Posterior vena cava (tissue), 2 donors: ENCODE data around the gene DPP10. TPM values are rescaled to one million over a fixed set of nuclear protein-coding genes. Genes with fewer than 3 reads are reported as not detected.
"Not testable (repeated sequence)": the region's sequence is repeated elsewhere in the genome, so short reads cannot be mapped to it uniquely, and the experiment has no call there.

Experiments used
- DNase-seq: peaks from one replicate; pipeline ENCODE4 v3.0.0-alpha.2; 2020; ENCODE audit warnings: low spot score
- intact Hi-C, 2 donors: fragments of 100-400 bp; cut with DNase I; formaldehyde crosslinking; loops; one replicate each; pipeline versions ENCODE4 v1.14.1 to v1.14.2; 2022 to 2023
- long read RNA-seq, 2 donors: library from polyadenylated mRNA; unstranded; transcript quantifications; one replicate each; pipeline ENCODE4 v2.0.0, GENCODE V29; 2020 to 2021
- total RNA-seq, 2 donors: library from RNA; stranded (reverse); fragmentation: NEBNext Ultra II Directional; extraction: Animal tissue kit (Norgen Biotek cat#: 25700); gene quantifications; one replicate each; pipeline ENCODE4 v1.2.1, GENCODE V29; 2021
- donor health status: DM: yes; HTN: yes; CAD: no.
- donor health status: DM: yes; HTN: yes; CAD: no.

The DPP10 gene
- not detected for total RNA-seq
- long read RNA-seq, donor 1: 0 reads
- long read RNA-seq, donor 2: 0 reads

DNA sequence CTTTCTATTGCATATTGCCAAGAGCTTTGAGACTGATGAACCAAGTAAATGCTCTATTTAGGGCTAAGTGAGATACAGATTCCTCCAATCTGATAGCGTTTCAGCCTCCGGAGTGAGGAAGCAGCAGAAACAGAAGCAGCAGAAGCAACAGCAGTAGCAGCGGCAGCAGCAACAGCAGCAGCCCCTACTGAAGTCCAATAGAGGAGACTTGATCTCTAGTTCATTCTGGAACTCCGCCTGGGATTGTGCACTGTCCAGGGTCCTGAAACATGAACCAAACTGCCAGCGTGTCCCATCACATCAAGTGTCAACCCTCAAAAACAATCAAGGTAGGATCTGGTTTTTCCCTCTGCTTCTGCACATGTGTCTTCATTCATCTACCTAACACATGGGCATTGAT is at the start of gene DPP10:
Gene DPP10, plus strand, starts transcription at position 132 of the 400 bp plus-strand sequence.
- intact Hi-C loops: no loop called here

DNA sequence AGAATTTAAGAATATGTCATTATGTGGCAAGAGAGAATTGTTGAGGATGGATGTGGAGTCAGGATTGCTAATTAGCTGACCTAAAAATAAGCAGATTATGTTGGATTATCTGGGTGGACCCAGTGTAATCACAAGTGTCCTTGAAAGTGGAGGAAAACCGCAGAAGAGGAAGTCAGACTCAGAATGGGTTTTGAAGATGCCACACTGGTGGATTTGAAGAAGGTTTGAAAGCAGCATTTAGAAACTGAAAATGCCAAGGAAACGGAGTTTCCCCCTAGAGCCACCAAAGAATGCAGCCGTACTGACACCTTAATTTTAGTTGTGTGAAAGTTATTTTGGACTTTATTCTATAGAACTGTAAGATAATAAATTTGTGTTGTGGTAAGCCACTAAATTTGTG is 41.6 kb upstream of the DPP10 start:
- DNase-seq: no peak
- intact Hi-C loops: no loop called here

More for the DNA sequence above, at the start of gene DPP10:
- DNase-seq: peak; percentile 73

DNA sequence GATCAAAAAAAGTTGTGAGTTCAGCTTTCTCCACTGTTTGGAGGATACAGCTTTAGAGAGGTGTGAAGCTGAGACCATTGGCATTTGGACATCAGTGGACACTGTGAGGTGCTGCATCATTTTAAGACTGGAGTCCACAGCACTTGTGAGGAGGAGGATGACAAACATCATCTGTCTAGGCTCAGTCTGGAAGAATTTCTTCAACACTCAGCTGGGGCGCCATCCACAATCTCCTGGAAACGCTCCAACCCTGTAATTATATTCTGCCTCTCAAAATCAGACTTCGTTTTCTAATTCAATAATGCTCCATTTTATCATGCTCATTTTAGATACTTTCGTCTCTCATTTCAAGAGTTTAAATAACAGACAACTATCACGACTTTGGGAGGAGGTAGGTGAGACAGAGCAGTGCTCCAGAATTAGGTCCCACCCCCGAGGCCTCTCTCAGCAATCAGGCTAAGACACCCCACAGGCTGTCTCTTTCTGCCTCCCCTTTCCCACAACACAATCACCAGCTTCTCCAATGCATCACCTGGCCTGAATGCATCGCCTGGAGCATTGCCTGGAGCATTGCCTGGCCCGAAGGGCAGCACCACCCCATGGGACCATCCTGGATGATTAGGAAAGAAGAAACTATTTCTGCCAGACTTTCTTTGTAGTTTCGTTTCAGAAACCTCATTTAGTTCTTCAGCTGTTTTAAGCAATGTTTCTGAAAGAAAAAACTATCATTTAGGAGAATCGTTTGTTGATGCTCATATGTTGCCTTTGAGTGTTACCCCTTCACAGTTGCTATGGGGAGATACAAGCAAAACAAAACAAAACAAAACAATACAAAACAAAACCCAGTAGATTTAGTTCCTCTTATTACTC is 37.0 kb upstream of the DPP10 start:
- DNase-seq: no peak
- intact Hi-C loops: no loop called here

DNA sequence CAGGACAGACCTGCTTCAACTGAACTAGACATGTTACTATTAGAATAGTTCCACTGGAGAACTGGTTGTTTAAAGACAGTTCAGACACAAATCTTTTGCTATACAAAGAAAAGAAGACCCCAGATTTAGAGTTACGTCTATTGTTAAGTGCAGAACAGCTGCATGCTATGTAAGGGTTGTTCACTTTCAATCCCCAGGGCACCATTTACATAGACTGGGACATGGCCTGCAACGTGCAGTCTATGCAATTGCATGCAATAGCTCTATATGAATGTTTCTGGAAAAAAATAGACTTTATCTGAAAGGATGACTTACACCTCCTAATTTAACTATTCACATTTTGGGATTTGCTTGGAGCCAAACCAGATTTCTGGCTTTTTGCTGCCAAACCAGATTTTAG is 36.1 kb upstream of the DPP10 start:
- no peak for DNase-seq
- intact Hi-C loops: no loop called here

DNA sequence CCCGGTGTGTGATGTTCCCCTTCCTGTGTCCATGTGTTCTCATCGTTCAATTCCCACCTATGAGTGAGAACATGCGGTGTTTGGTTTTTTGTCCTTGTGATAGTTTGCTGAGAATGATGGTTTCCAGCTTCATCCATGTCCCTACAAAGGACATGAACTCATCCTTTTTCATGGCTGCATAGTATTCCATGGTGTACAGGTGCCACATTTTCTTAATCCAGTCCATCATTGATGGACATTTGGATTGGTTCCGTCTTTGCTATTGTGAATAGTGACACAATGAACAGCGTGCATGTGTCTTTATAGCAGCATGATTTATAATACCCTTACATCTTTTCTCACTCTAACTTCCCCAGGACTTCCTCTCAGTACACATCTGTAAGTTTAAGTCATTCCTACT is 35.1 kb upstream of the DPP10 start:
- intact Hi-C loops, DNase-seq: not testable (repeated sequence)

DNA sequence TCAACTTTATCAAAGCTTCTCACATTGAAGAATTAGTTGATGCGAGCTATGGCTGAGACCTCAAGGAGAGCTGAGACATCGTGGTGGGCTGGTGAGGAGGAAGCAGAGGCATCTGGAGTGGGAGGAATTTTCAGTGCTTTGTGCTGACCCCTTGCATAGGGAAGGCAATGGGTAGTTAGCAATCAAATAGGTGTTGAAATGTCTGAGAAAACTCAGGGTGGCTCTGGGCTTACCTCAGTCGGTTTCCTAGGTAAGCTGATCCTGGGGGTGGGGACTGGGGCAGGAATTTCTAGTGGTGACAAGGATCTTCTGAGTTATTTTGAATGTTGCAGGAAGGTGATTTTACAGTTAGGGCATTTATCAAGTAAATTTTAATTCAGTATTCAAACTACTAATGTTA is 20.7 kb upstream of the DPP10 start:
- no peak for DNase-seq
- intact Hi-C loops: no loop called here

DNA sequence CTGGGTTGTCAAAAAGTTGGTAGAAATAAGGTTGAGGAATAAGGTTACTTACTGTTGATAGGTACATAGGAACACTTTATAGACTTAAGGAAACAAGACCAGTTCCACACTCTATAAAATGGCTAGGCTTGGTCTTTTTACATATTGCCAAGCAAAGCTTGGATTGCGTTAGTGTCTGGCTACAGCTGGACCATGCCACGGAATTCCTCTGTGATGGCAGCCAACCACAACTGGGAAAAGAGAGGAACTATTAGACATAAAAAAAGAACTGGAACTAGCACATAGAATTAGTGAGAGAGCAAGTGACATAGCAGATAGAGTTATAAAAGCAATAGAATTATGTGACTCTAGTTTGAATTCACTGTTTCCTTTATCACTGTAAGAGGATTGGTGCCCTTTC is 17.7 kb upstream of the DPP10 start:
- intact Hi-C loops: no loop called here
- no peak for DNase-seq

DNA sequence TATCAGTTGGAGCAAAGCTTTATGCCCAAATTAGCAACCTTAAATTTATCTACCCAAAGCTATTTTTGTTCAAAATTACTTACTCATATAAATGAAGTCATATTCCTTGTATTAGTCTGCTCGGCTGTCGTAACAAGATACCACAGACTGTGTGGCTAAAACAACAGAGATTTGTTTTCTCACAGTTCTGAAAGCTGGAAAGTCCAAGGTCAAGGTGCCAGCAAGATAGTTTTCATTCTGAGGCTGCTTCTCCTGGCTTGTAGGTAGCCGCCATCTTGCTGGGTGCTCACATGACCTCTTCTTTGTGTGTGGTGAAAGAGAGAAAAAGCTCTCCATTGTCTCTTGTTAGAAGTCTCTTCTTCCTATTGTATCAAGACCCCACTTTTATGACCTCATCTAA is 15.7 kb upstream of the DPP10 start:
- intact Hi-C loops: no loop called here

DNA sequence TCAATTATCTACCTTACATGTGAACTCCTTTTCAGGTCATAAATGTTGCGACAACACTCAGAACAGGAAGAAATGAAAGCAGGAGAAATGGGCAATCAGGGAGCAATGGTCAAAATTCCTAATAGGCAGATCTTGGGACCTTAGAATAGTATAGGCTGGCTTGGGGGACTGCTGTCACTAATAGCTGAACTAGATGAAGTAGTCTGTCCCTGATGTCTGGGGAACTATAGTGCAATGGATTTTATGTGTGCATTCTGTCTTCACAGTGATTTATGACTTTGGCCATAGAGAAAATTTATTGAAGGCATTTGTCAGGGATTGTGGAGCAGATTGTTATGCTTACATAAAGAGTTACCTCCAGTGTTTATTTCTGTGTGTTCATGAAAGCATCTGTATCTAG is 6.1 kb upstream of the DPP10 start:
- DNase-seq: no peak
- intact Hi-C loops: no loop called here

More for the DNA sequence above, 15.7 kb upstream of the DPP10 start:
- no peak for DNase-seq

DNA sequence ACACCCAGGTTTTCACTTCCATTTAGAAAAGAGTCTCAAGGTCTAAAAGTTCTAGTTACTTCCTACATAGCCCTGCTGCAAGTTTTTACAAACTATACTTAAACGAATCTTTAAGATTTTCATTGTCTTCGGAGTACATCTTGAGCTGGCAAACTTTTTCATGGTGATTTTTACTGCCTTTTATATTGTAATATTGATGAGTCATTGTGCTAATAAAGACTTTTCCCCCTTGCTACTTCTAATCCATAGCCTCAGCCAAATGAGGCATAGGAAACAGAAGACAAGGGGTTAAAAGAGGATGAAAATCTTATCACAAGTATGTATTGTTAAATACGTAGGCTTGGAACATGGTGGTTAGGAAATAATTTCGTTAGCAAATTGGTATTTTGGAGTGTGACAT is 4.1 kb downstream of the DPP10 start:
- intact Hi-C loops: no loop called here

DNA sequence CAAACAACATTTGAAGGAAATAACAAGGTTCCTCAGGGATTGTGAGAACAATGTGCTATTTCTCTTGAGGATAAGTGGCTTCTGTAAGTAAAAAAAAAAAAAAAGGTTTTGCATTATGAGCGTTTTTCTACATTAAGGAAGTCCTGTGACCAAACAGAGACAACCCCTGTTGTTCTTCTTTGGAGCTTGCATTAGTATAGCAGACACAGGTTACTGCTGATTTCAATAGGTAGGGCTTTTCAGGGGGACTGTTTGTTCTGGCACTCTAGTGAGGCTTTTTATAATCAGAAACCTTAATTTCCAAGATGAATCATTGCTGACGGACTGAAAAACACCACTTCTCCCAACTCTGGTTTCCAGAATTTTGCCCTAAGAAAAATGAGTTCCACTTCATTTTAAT is 8.2 kb downstream of the DPP10 start:
- intact Hi-C loops: no loop called here
- no peak for DNase-seq

More for the DNA sequence above, 4.1 kb downstream of the DPP10 start:
- no peak for DNase-seq

DNA sequence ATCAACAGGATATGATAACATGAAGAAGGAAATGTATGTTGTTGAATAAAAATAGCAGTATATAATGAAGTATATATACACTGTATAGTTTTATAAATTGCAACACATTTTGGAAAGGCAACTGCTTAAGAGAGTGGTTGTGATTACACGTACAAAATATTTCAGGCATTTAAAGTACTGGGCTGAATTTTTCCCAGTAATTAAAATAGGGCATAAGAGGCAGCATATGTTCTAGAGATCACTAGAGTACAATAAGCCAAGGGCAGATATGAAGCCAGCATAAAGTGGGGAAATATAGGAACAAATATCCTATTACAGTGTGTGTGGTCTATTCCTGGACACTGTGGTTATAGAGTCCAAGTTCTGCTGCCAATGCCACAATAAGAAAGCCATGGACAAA is 14.1 kb downstream of the DPP10 start:
- intact Hi-C loops: no loop called here

DNA sequence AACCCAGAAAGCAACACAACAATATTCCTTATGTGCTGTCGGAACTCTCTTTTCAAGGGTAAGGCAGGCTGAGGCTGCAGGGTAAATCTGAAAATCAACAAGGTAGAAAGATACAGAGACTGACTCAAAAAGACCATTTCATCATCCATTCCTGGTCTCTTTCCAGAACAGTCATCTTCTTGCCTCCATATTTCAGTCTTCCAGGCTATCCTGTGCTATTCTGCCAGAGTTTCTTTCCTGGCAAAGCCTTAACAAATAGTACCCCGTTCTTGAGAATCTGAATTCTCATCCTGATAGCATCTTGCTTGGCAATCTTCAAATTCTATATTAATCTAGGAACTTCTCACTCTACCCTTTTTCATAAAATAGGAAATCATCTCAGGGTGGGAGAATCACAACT is 15.5 kb downstream of the DPP10 start:
- intact Hi-C loops: no loop called here
- no peak for DNase-seq

More for the DNA sequence above, 14.1 kb downstream of the DPP10 start:
- no peak for DNase-seq

DNA sequence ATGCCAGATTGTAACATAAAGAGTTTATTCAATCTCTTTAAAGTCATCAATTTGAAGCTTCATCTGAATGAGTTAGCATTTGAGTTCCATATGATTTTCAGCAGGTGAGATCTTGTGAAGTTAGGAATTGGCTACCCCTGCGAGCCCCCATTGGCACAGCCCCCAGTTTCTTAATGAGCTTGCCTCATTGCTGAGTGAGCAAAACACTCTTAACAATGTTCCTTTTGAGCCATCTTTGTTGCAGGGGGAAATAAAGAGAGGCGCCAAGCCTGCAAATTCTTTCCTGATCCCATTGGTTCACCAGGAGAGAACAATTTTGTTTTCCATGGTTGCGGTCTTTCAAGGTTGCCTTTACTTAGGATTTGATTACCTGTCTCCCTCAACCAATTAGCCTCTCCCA is 18.7 kb downstream of the DPP10 start:
- no peak for DNase-seq
- intact Hi-C loops: no loop called here

DNA sequence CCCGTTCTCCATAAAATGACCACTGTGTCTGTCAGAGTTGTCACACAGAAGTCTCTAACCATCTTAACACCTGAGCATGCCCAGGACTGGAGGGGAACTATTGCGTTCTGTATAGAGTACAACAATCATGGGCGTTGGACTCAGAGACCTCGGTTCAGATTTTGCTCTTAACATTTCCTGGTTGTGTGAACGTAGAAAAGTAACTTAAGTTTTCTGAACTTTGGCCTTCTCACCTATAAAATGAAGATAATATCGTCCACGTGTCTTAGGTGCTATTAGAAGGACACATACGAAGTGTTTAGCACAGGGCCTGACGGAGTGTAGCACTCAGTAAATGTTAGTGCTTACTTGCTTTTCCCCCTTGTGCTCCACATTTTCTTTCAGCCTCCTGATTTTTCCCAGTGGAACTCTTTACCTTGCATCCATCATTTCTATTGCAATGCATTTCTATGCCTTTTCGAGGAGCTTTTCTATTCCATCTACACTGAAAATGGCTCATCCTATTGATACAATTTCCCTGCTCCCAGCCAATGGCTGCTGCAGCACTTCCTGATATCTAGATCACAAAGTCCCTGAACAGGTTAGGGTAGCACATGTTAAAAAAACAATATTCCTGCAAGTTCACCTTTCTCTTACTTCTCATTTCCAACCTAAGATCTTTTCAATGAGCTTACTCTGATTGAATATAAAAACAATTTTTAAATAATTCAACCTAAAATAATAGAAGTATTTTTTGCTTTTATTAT is 22.7 kb downstream of the DPP10 start:
- DNase-seq: no peak
- intact Hi-C loops: no loop called here

DNA sequence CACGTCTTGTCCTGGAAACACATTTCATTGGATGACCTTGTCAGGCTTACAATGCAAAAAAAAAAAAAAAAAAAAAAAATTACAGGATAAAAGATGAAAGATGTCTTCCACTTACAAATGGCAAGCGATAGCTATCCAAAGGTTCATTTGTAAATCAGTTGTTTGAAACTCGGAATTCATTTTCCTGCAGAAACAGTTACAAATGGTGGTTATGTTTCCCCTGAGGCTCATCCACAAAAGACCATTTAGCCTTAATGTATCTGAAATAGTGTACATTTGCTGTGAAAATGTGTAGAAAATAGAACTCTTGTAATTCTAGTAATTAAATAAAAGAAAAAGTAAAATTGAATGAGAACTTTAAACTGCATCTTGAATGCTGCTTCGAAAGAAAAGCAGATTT is 25.9 kb downstream of the DPP10 start:
- DNase-seq: no peak
- intact Hi-C loops: no loop called here

DNA sequence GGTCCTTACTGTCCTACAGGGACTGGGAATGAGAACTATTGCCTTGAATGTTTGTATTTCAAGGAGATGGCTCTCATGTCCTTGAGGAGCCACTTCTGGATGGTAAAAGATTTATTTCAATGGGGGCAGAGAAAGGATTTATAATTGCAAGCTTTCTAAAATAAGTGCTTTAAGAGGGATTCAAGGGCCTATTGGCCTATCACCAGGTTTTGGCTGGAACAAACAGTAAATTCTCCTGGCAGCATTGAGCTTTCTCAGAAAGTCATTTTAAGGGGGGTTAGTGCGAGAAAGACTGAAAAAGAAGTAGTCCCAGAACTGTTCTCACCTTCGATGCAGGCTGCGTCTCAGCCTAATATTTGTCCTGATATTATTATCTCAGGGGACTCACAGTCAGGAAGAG is 29.8 kb downstream of the DPP10 start:
- no peak for DNase-seq
- intact Hi-C loops: no loop called here

DNA sequence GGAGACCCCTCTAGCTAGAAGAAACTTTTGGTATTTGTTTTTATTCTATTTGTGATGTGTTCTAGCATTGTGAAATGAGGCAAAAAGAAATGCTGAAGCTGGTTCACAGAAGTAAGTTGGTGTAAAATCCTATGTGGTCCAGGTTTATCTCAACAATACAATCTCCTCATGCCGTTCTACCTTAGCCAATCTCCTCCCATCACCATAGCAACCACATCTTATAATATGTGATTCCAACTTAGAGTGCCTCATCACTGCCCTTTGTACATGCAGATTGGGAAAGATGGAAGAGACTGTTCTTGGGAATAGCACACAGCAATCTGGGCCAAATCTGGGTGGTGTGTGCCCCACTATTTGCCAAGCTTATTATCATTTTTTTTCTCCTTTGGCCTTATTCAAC is 30.3 kb downstream of the DPP10 start:
- DNase-seq: no peak

DNA sequence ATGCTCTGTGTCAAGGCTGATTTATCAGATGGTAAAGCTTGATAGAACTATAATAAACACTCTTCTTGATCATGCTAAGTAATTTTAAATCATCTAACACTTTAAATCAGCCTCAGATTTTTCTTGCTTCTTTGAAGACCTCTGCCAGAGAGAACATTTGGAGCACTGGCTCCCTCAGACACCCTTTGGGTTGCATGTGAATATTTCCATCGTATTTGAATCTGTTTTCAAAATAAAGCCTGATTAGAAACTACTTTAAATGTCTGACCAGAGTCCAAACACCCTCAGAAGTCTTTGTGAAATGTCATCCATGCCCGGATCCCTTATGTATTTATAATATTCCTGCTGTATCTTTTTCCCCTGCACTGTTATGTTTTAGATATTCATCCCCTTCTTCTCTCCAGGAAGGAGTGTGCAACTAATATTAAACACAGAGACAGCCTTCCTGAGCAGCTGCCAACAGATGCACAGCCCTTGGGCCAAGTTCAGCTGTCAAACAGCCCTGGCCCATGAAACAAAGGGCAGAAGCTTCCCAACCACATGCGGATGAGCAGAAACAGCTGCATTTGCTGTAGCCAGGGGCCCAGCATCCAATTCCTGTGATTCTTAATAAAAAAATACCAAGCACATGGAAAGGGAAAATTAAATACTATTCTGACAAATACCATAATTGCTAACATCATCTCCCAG is 46.5 kb downstream of the DPP10 start:
- intact Hi-C loops: no loop called here
- no peak for DNase-seq

More for the DNA sequence above, 30.3 kb downstream of the DPP10 start:
- intact Hi-C loops: no loop called here

DNA sequence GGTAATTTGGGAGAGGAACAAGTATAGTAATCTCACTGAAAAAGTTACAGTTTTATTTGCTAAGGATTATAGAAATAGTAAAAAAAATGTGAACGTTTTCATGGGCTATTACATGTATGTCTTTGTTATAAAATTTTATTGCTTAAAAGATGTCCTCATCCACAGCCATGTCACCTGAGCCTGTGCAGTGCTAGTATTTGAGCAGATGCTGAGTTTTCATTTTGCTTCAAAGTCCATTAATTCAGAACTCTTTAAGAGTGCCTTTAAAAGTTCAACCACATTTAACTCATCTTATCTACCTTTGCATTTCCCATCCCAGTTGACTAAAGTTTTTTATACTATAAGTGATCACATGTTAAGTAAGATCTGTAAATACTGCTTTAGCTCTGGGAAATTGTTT is 52.6 kb downstream of the DPP10 start:
- intact Hi-C loops: no loop called here
- no peak for DNase-seq
